Body of pancreas (tissue), 4 donors: ENCODE data around the gene PPM1A.

Experiments
- CTCF ChIP-seq, 7 experiments: fragments of 450-650 bp in 4 of 7; fragments of 200-600 bp in 3 of 7; sonication (generic) in 3 of 7; IDR thresholded peaks; one replicate each; pipeline ENCODE4 v1.5.1; 2016 to 2019; ENCODE audit warnings: antibody characterized with exemption in 7 of 7
- POLR2A ChIP-seq, 3 donors: fragments of 450-650 bp; IDR thresholded peaks; one replicate each; pipeline ENCODE4 v1.6.1; 2016; ENCODE audit warnings: antibody characterized with exemption in 3 of 3, mild to moderate bottlenecking in 2 of 3

GRCh38 chr14:60257865-60258264, 8.8 kb downstream of the PPM1A start:
- TF ChIP-seq POLR2A (IDR thresholded peaks at IDR 0.05) (no peak), CTCF (IDR thresholded peaks at IDR 0.05) (no peak)
